Fibroblast of pulmonary artery (primary cell): ENCODE data around the gene TPSB2.
"Not testable (repeated sequence)": the region's sequence is repeated elsewhere in the genome, so short reads cannot be mapped to it uniquely, and the experiment has no call there.

Experiments used
- DNase-seq: peaks from one replicate; pipeline ENCODE4 v3.0.0-alpha.2; 2010; ENCODE audit warnings: low read depth
- H3K4me3 ChIP-seq: replicated peaks from 2 replicates; pipeline ENCODE4 v1.5.1; 2011; ENCODE audit warnings: low read depth, mild to moderate bottlenecking, control low read depth, low read length, moderate library complexity
- CTCF ChIP-seq: IDR thresholded peaks from 2 replicates; pipeline ENCODE4 v1.5.1; 2011; ENCODE audit warnings: mild to moderate bottlenecking, control low read depth, low read length, inconsistent platforms; ENCODE audit errors: missing control alignments

Gene TPSB2

GRCh38 chr16:1206326-1206725 lies 23.7 kb downstream of the TPSB2 start:
- H3K4me3 ChIP-seq, result no peak overlapping the region
- TF ChIP-seq CTCF, result no peak
- DNase-seq, result no peak

- no peak overlapping the region for H3K4me3 ChIP-seq
- no peak for TF ChIP-seq CTCF
- DNase-seq, result no peak
Measured at GRCh38 chr16:1204933-1205332, 25.1 kb downstream of the TPSB2 start.

GRCh38 chr16:1202274-1202673 lies 27.7 kb downstream of the TPSB2 start:
- H3K4me3 ChIP-seq, result no peak overlapping the region
- DNase-seq, result no peak
- TF ChIP-seq CTCF, result no peak

- DNase-seq, result no peak
- H3K4me3 ChIP-seq, result no peak overlapping the region
- TF ChIP-seq CTCF, result no peak
Measured at GRCh38 chr16:1201444-1201843, 28.5 kb downstream of the TPSB2 start.

- no peak for TF ChIP-seq CTCF
- no peak for DNase-seq
- H3K4me3 ChIP-seq, result no peak overlapping the region
Measured at GRCh38 chr16:1200014-1200627, 29.9 kb downstream of the TPSB2 start.

- H3K4me3 ChIP-seq, result no peak overlapping the region
- TF ChIP-seq CTCF, result no peak
- DNase-seq, result no peak
Measured at GRCh38 chr16:1199347-1200013, 30.5 kb downstream of the TPSB2 start.

GRCh38 chr16:1198671-1199346 lies 31.2 kb downstream of the TPSB2 start:
- DNase-seq, result not testable (repeated sequence)

More at GRCh38 chr16:1198671-1199346, 31.2 kb downstream of the TPSB2 start:
- H3K4me3 ChIP-seq, result not testable (repeated sequence)
